Smooth muscle cell (in vitro differentiated cells): ENCODE measurements around the gene INSIG2. TPM values are rescaled to one million over a fixed set of nuclear protein-coding genes. Genes with fewer than 3 reads are reported as not detected.
A peak's percentile ranks its signal among the peaks of the same experiment; 100 is the strongest.

Source experiments
- DNase-seq: peaks from one replicate; lab custom pipeline; 2025; ENCODE audit not compliant: unreplicated experiment; lab: John Stamatoyannopoulos, UW
- H2AFZ ChIP-seq: fragments of 200-600 bp; sonication (generic); 2 replicates; pipeline ENCODE4 v1.6.0; 2016; ENCODE audit warnings: antibody characterized with exemption, low read depth, mild to moderate bottlenecking
- H3F3A ChIP-seq: fragments of 200-600 bp; sonication (generic); 2 replicates; pipeline ENCODE4 v1.6.0; 2017; ENCODE audit warnings: antibody characterized with exemption, low read depth
- H3K27ac ChIP-seq: fragments of 200-600 bp; sonication (generic); 2 replicates; pipeline ENCODE4 v1.5.1; 2016; ENCODE audit warnings: low read depth, mild to moderate bottlenecking
- H3K27me3 ChIP-seq: fragments of 200-600 bp; sonication (generic); 2 replicates; pipeline ENCODE4 v1.6.1; 2016; ENCODE audit warnings: low read depth, mild to moderate bottlenecking
- H3K36me3 ChIP-seq: fragments of 200-600 bp; sonication (generic); 2 replicates; pipeline ENCODE4 v1.5.1; 2016; ENCODE audit warnings: low read depth
- H3K4me1 ChIP-seq: fragments of 200-600 bp; sonication (generic); 2 replicates; pipeline ENCODE4 v1.5.1; 2016; ENCODE audit warnings: low read depth
- H3K4me2 ChIP-seq: fragments of 200-600 bp; sonication (generic); 2 replicates; pipeline ENCODE4 v1.6.0; 2016; ENCODE audit warnings: mild to moderate bottlenecking
- H3K4me3 ChIP-seq: fragments of 200-600 bp; sonication (generic); 2 replicates; pipeline ENCODE4 v1.5.1; 2016; ENCODE audit warnings: mild to moderate bottlenecking
- H3K79me2 ChIP-seq: fragments of 200-600 bp; sonication (generic); 2 replicates; pipeline ENCODE4 v1.6.0; 2016; ENCODE audit warnings: low read depth, mild to moderate bottlenecking
- H3K9ac ChIP-seq: fragments of 200-600 bp; sonication (generic); 2 replicates; pipeline ENCODE4 v1.6.0; 2016; ENCODE audit warnings: low read depth
- H3K9me3 ChIP-seq: fragments of 200-600 bp; sonication (generic); replicated peaks from 2 replicates; pipeline ENCODE4 v1.5.1; 2016; ENCODE audit warnings: low read depth
- H4K20me1 ChIP-seq: fragments of 200-600 bp; sonication (generic); 2 replicates; pipeline ENCODE4 v1.6.0; 2016; ENCODE audit warnings: low read depth
- WGBS: methylation state at CpG from one replicate; pipeline ENCODE4 v1.1.7; 2016; ENCODE audit warnings: low lambda C conversion rate; 5-methylcytosine and 5-hydroxymethylcytosine counted together
- polyA plus RNA-seq: library from polyadenylated mRNA; unstranded; fragments of >200 nt; fragmentation: Nextera tagmentation; extraction: Ambion mirVana; gene quantifications from 2 replicates; pipeline ENCODE4 v1.2.1, GENCODE V29; 2016
- total RNA-seq: library from RNA; depleted of rRNA; stranded (reverse); fragments of >200 nt; gene quantifications from 2 replicates; pipeline ENCODE4 v1.2.3, GENCODE V29; 2014
- TF ChIP-seq, protein P1 (sequence below): fragments of 200-600 bp; sonication (generic); IDR thresholded peaks from 2 replicates; pipeline ENCODE4 v1.5.1; 2017; ENCODE audit warnings: borderline replicate concordance, mild to moderate bottlenecking, antibody characterized with exemption; ENCODE audit not compliant: insufficient read depth, poor library complexity, severe bottlenecking

INSIG2 gene
- total and polyA plus RNA-seq, 2 experiments from 2014 or later: 51.6 to 85.6 TPM

DNA sequence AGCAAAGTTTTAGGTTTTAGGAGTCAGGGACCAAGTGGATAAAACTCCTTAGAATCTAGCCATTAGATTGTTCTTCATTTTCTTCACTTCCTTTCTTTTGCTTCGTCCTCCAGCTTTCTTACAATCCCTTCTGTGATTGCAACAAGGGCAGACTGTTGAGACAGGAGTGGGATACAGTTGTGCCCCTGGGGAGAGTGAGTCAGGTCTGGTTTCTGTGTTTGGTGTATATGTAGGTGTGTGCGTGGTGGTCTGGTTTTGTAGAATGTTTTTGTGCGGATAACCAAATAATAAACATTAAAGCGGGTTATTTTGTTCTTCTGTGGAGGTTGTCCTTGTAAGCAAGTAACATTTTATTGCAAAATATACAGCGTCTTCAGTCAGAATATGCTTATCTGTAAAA, 7.3 kb downstream of the INSIG2 start:
- DNase-seq: no peak
- H3K79me2 ChIP-seq: peaks cover 67% of the 10 kb centered on the region
- no peak overlapping the region for H3K4me3 ChIP-seq
- no peaks in the 10 kb centered on the region for H3K9me3 ChIP-seq
- H3F3A ChIP-seq: no peaks in the 10 kb centered on the region
- H4K20me1 ChIP-seq: peaks cover 88% of the 10 kb centered on the region
- no peak overlapping the region for H2AFZ ChIP-seq
- no peaks in the 10 kb centered on the region for H3K36me3 ChIP-seq
- WGBS: 42% methylated on average over 5 of the region's 5 CpGs
- H3K9ac ChIP-seq: no peak overlapping the region
- TF ChIP-seq, protein P1, sequence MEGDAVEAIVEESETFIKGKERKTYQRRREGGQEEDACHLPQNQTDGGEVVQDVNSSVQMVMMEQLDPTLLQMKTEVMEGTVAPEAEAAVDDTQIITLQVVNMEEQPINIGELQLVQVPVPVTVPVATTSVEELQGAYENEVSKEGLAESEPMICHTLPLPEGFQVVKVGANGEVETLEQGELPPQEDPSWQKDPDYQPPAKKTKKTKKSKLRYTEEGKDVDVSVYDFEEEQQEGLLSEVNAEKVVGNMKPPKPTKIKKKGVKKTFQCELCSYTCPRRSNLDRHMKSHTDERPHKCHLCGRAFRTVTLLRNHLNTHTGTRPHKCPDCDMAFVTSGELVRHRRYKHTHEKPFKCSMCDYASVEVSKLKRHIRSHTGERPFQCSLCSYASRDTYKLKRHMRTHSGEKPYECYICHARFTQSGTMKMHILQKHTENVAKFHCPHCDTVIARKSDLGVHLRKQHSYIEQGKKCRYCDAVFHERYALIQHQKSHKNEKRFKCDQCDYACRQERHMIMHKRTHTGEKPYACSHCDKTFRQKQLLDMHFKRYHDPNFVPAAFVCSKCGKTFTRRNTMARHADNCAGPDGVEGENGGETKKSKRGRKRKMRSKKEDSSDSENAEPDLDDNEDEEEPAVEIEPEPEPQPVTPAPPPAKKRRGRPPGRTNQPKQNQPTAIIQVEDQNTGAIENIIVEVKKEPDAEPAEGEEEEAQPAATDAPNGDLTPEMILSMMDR: no peak
- peak overlapping the region; percentile 66 for H3K27ac ChIP-seq
- H3K27me3 ChIP-seq: no peaks in the 10 kb centered on the region
- peak overlapping the region; percentile 49 for H3K4me2 ChIP-seq
- peaks cover 31% of the 10 kb centered on the region for H3K4me1 ChIP-seq

DNA sequence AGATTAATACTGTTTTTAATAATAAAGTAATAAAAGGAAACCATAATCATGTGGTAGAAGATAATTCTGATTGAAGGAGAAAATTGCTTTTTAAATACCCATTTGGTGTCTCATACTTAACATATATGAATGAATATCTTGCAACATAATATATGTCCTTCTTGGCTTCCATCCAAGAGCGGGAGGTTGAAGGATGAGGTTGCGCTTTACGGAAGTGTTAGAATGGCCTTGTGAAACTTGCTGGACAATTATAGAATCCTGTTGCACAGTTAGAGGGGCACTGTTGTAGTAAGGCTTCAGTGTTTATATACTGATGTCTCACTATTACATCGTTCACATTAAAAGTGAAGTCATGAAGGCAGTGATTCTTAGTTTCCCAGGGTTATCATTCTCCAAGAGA, 9.4 kb downstream of the INSIG2 start:
- H3K9me3 ChIP-seq: no peaks in the 10 kb centered on the region
- no peaks in the 10 kb centered on the region for H3F3A ChIP-seq
- no peak overlapping the region for H2AFZ ChIP-seq
- no peaks in the 10 kb centered on the region for H3K27me3 ChIP-seq
- WGBS: 83% methylated on average over 4 of the region's 4 CpGs
- no peak overlapping the region for H3K4me3 ChIP-seq
- peaks cover 88% of the 10 kb centered on the region for H4K20me1 ChIP-seq
- peaks cover 20% of the 10 kb centered on the region for H3K4me1 ChIP-seq
- peaks cover 51% of the 10 kb centered on the region for H3K79me2 ChIP-seq
- H3K9ac ChIP-seq: no peak overlapping the region
- H3K4me2 ChIP-seq: no peak overlapping the region
- TF ChIP-seq, protein P1: no peak
- DNase-seq: no peak
- no peaks in the 10 kb centered on the region for H3K36me3 ChIP-seq
- no peak overlapping the region for H3K27ac ChIP-seq

- peaks cover 49% of the 10 kb centered on the region for H3K79me2 ChIP-seq
- no peak overlapping the region for H3K4me3 ChIP-seq
- H3K27ac ChIP-seq: no peak overlapping the region
- H3K36me3 ChIP-seq: peaks cover 6% of the 10 kb centered on the region
- no peak overlapping the region for H3K9ac ChIP-seq
- H2AFZ ChIP-seq: no peak overlapping the region
- peaks cover 94% of the 10 kb centered on the region for H4K20me1 ChIP-seq
- TF ChIP-seq, protein P1: no peak
- no peaks in the 10 kb centered on the region for H3K27me3 ChIP-seq
- WGBS: 100% methylated on average over 1 of the region's 1 CpG
- H3K4me2 ChIP-seq: no peak overlapping the region
- H3K4me1 ChIP-seq: peaks cover 20% of the 10 kb centered on the region
- no peaks in the 10 kb centered on the region for H3F3A ChIP-seq
- H3K9me3 ChIP-seq: no peaks in the 10 kb centered on the region
- no peak for DNase-seq
These were observed 10.2 kb downstream of the INSIG2 start for GRCh38 chr2:118098307-118099030.

- H3F3A ChIP-seq: no peaks in the 10 kb centered on the region
- peaks cover 98% of the 10 kb centered on the region for H4K20me1 ChIP-seq
- no peak overlapping the region for H3K9ac ChIP-seq
- H3K27ac ChIP-seq: no peak overlapping the region
- H3K36me3 ChIP-seq: peaks cover 16% of the 10 kb centered on the region
- WGBS: 92% methylated on average over 6 of the region's 6 CpGs
- H3K4me1 ChIP-seq: no peaks in the 10 kb centered on the region
- no peaks in the 10 kb centered on the region for H3K9me3 ChIP-seq
- no peak overlapping the region for H3K4me2 ChIP-seq
- TF ChIP-seq, protein P1: no peak
- no peak for DNase-seq
- no peaks in the 10 kb centered on the region for H3K27me3 ChIP-seq
- H3K4me3 ChIP-seq: no peak overlapping the region
- H3K79me2 ChIP-seq: peaks cover 15% of the 10 kb centered on the region
- H2AFZ ChIP-seq: no peak overlapping the region
These were observed 14.3 kb downstream of the INSIG2 start for GRCh38 chr2:118102433-118103082.
